ENCODE data around the gene DOK7. TPM values are rescaled to one million over a fixed set of nuclear protein-coding genes. Genes with fewer than 3 reads are reported as not detected.

DOK7 gene
- polyA plus RNA-seq, 3 donors, result not detected

GRCh38 chr4:3517731-3518510, 54.8 kb downstream of the DOK7 start:
- peaks cover 83 to 96% of the 10 kb centered on the region in 2 donors for H3K36me3 Mint-ChIP-seq
- H3K27me3 Mint-ChIP-seq (ENCODE audit: low read depth in 3 of 3), result no peaks in the 10 kb centered on the region
- peaks cover 0 to 3% (median 0%) of the 10 kb centered on the region in 7 donors for H3K9me3 Mint-ChIP-seq
- Histone ChIP-seq H3K9me3 (replicated peaks in 1 of 2; ENCODE audit: control insufficient read depth in 1 of 2, insufficient read depth in 1 of 2, low read length in 2 of 2) (no peaks in the 10 kb centered on the region), H4K20me1 (ENCODE audit: insufficient read depth, low read length) (peaks cover 75% of the 10 kb centered on the region), H3K36me3 (replicated peaks in 1 of 2; ENCODE audit: control insufficient read depth in 1 of 2, insufficient read depth in 2 of 2, low read length in 2 of 2) (peaks cover 95 to 98% of the 10 kb centered on the region in 2 donors), H3K4me1 (ENCODE audit: control insufficient read depth in 1 of 2, insufficient read depth in 2 of 2, low read length in 2 of 2) (no peaks in the 10 kb centered on the region), H3K79me2 (ENCODE audit: insufficient read depth, low read length) (peaks cover 9% of the 10 kb centered on the region), H2AFZ (ENCODE audit: insufficient read depth, low read depth, low read length, poor library complexity, severe bottlenecking) (no peak overlapping the region), H3K4me2 (replicated peaks; ENCODE audit: extremely low read depth, low read length, poor library complexity, severe bottlenecking) (no peak overlapping the region), H3K9ac (ENCODE audit: insufficient read depth, low read length, poor library complexity, severe bottlenecking) (no peak overlapping the region), H3K27me3 (ENCODE audit: control insufficient read depth in 2 of 2, insufficient read depth in 2 of 2, low read length in 2 of 2) (no peaks in the 10 kb centered on the region), H3K4me3 (replicated peaks in 1 of 3; ENCODE audit: low read depth in 2 of 3, low read length in 3 of 3) (no peak overlapping the region), H3K27ac (ENCODE audit: low read depth in 1 of 2, low read length in 2 of 2) (no peak overlapping the region)
- no peak for TF ChIP-seq CTCF (IDR thresholded peaks at IDR 0.05)
- H3K4me1 Mint-ChIP-seq, result no peaks in the 10 kb centered on the region
- WGBS (ENCODE audit: insufficient coverage), result 97% methylated on average over 46 of the region's 49 CpGs
- no peak for DNase-seq
- intact Hi-C loops (cut with micrococcal nuclease), result no loop called here
- H3K4me3 Mint-ChIP-seq, result no peak overlapping the region
- H3K27ac Mint-ChIP-seq, result no peak overlapping the region

GRCh38 chr4:3518511-3518880, 55.4 kb downstream of the DOK7 start:
- H3K9me3 ChIP-seq (replicated peaks in 1 of 2; ENCODE audit: control insufficient read depth in 1 of 2, insufficient read depth in 1 of 2, low read length in 2 of 2), result no peaks in the 10 kb centered on the region
- Mint-ChIP-seq H3K4me3 (no peak overlapping the region), H3K36me3 (peaks cover 83 to 96% of the 10 kb centered on the region in 2 donors), H3K27me3 (ENCODE audit: low read depth in 3 of 3) (no peaks in the 10 kb centered on the region), H3K9me3 (peaks cover 0 to 3% (median 0%) of the 10 kb centered on the region in 7 donors), H3K4me1 (no peaks in the 10 kb centered on the region), H3K27ac (no peak overlapping the region)
- 96% methylated on average over 7 of the region's 11 CpGs for WGBS (ENCODE audit: insufficient coverage)
- intact Hi-C loops (cut with micrococcal nuclease), result no loop called here
- no peak for DNase-seq
- H3K9ac ChIP-seq (ENCODE audit: insufficient read depth, low read length, poor library complexity, severe bottlenecking), result no peak overlapping the region
- H3K4me1 ChIP-seq (ENCODE audit: control insufficient read depth in 1 of 2, insufficient read depth in 2 of 2, low read length in 2 of 2), result no peaks in the 10 kb centered on the region
- H3K27ac ChIP-seq (ENCODE audit: low read depth in 1 of 2, low read length in 2 of 2), result no peak overlapping the region
- H4K20me1 ChIP-seq (ENCODE audit: insufficient read depth, low read length), result peaks cover 75% of the 10 kb centered on the region
- H3K36me3 ChIP-seq (replicated peaks in 1 of 2; ENCODE audit: control insufficient read depth in 1 of 2, insufficient read depth in 2 of 2, low read length in 2 of 2), result peaks cover 97 to 98% of the 10 kb centered on the region in 2 donors
- no peak overlapping the region for H3K4me2 ChIP-seq (replicated peaks; ENCODE audit: extremely low read depth, low read length, poor library complexity, severe bottlenecking)
- no peak overlapping the region for H3K4me3 ChIP-seq (replicated peaks in 1 of 3; ENCODE audit: low read depth in 2 of 3, low read length in 3 of 3)
- H3K79me2 ChIP-seq (ENCODE audit: insufficient read depth, low read length), result peaks cover 14% of the 10 kb centered on the region
- no peak for TF ChIP-seq CTCF (IDR thresholded peaks at IDR 0.05)
- H3K27me3 ChIP-seq (ENCODE audit: control insufficient read depth in 2 of 2, insufficient read depth in 2 of 2, low read length in 2 of 2), result no peaks in the 10 kb centered on the region
- H2AFZ ChIP-seq (ENCODE audit: insufficient read depth, low read depth, low read length, poor library complexity, severe bottlenecking), result no peak overlapping the region

Data from CD14-positive monocyte (primary cell).